Neural progenitor cell (in vitro differentiated cells): ENCODE results near the gene LCE1E.

Experiments used
- EZH2 ChIP-seq: fragments of 200-600 bp; sonication (generic); IDR thresholded peaks from 2 replicates; pipeline ENCODE4 v1.6.1; 2017; ENCODE audit warnings: antibody characterized with exemption, mild to moderate bottlenecking, moderate library complexity
- TF ChIP-seq, protein P1 (sequence below): fragments of 200-600 bp; sonication (generic); IDR thresholded peaks from 2 replicates; pipeline ENCODE4 v1.5.1; 2017; ENCODE audit warnings: antibody characterized with exemption, mild to moderate bottlenecking

- TF ChIP-seq, protein P1, sequence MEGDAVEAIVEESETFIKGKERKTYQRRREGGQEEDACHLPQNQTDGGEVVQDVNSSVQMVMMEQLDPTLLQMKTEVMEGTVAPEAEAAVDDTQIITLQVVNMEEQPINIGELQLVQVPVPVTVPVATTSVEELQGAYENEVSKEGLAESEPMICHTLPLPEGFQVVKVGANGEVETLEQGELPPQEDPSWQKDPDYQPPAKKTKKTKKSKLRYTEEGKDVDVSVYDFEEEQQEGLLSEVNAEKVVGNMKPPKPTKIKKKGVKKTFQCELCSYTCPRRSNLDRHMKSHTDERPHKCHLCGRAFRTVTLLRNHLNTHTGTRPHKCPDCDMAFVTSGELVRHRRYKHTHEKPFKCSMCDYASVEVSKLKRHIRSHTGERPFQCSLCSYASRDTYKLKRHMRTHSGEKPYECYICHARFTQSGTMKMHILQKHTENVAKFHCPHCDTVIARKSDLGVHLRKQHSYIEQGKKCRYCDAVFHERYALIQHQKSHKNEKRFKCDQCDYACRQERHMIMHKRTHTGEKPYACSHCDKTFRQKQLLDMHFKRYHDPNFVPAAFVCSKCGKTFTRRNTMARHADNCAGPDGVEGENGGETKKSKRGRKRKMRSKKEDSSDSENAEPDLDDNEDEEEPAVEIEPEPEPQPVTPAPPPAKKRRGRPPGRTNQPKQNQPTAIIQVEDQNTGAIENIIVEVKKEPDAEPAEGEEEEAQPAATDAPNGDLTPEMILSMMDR: no peak
- TF ChIP-seq EZH2: no peak
Measured at GRCh38 chr1:152760551-152761190, 25.4 kb upstream of the LCE1E start.
